Activated T-cell treated with anti-CD3 and anti-CD28 coated beads for 24 hours (primary cell): ENCODE results near the gene ZBTB38.

Source experiments
- DNase-seq: peaks from one replicate; pipeline ENCODE4 v3.0.0-alpha.2; 2020; ENCODE audit warnings: low read depth

The ZBTB38 gene, protein sequence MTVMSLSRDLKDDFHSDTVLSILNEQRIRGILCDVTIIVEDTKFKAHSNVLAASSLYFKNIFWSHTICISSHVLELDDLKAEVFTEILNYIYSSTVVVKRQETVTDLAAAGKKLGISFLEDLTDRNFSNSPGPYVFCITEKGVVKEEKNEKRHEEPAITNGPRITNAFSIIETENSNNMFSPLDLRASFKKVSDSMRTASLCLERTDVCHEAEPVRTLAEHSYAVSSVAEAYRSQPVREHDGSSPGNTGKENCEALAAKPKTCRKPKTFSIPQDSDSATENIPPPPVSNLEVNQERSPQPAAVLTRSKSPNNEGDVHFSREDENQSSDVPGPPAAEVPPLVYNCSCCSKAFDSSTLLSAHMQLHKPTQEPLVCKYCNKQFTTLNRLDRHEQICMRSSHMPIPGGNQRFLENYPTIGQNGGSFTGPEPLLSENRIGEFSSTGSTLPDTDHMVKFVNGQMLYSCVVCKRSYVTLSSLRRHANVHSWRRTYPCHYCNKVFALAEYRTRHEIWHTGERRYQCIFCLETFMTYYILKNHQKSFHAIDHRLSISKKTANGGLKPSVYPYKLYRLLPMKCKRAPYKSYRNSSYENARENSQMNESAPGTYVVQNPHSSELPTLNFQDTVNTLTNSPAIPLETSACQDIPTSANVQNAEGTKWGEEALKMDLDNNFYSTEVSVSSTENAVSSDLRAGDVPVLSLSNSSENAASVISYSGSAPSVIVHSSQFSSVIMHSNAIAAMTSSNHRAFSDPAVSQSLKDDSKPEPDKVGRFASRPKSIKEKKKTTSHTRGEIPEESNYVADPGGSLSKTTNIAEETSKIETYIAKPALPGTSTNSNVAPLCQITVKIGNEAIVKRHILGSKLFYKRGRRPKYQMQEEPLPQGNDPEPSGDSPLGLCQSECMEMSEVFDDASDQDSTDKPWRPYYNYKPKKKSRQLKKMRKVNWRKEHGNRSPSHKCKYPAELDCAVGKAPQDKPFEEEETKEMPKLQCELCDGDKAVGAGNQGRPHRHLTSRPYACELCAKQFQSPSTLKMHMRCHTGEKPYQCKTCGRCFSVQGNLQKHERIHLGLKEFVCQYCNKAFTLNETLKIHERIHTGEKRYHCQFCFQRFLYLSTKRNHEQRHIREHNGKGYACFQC (N-terminal part only)

DNA sequence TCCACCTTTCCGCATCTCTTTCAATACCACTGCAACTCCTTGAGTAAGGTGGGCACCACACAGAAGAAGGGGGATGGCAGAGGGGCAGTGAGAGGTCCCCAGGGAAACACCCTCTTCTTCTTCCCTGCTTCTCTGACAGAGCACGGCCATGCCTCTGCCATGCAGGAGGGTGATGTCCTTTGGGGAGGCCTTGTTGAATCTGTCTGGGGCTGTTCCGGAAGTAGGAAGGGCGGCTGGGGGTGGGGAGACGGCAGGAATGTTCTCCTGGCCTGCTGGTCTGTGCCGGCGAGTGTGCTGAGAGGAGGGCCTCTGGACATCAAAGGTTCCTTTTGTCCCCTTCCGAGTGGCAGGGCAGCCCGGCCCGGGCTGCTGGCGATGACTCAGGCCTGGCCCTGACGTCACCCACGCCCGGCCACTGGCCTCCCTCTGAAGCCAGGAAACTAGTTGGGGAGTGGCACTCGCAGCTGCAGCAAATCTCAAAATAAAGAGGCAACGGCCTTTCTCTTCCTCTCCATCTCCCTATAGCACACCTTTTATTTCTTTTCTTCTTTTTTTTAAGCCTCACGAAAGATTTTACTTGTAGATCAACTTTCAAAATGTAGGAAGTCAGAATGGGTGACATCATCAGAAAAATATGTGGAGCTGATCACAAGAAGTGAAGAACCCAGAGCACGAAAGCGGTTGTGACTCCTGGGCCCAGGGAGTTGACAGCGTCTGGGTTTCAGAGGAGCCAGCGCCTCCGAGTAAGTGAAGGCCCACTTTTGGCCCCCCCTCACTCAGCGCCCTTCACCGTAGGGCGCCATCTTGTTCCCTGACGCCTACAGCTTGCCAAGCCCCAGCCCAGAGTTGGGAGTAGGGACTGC is at the start of gene ZBTB38:
Gene ZBTB38 (plus strand): TSS at position 443 of the 863 bp plus-strand sequence. CDS start 73,885 bp downstream, outside the sequence.
- DNase-seq, result no peak

DNA sequence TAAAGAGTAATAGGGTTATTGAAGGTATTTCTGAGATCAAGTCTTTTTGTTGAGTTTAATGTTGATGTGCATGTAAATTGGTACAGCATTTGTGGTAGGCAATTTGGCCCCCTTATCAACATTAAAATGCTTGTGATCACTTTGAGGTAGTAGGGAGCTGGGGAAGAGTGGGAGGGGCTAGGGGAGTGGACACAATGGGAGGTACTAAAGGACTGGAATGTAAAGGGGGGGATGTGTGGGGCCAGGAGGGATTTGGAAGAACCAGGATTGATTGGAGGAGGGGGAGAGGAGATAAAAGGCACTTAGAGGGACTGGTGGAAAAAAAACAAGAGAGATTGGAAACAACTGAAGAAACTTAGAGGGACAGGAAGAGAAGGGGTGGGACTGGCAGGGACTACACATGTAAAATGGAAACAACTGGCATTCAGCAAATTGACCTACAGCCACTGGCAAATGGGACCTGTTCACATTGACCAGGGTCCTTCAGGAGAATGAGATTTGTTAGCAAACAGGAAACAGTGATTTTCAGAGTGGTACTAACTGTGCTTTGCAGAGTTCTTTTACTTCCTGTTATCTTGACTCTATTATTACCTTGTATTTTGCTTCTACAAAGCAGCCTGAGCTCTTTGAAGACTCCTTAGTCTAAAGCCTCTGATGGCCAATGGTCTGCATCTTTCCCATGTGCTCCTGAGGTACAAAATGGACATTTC is 47.8 kb upstream of the ZBTB38 start:
- DNase-seq, result no peak

DNA sequence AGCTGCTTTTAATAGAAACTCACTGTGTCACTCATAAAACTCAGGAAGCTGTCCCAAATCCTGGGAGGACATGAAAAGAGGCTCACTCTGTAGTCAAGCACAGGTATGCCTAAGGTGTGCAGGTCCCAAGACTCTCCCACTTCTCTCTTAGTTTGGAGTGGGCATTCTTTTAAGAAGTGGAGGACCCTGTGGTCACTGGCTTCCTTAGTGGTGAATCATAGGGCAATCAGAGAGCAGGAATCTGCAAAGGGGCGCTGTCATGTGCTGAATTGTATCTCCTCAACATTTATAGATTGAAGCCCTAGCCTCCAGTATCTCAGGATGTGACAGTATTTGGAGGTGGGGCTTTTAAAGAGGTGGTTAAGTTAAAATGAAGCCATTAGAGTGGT is 47.2 kb upstream of the ZBTB38 start:
- DNase-seq, result no peak

DNA sequence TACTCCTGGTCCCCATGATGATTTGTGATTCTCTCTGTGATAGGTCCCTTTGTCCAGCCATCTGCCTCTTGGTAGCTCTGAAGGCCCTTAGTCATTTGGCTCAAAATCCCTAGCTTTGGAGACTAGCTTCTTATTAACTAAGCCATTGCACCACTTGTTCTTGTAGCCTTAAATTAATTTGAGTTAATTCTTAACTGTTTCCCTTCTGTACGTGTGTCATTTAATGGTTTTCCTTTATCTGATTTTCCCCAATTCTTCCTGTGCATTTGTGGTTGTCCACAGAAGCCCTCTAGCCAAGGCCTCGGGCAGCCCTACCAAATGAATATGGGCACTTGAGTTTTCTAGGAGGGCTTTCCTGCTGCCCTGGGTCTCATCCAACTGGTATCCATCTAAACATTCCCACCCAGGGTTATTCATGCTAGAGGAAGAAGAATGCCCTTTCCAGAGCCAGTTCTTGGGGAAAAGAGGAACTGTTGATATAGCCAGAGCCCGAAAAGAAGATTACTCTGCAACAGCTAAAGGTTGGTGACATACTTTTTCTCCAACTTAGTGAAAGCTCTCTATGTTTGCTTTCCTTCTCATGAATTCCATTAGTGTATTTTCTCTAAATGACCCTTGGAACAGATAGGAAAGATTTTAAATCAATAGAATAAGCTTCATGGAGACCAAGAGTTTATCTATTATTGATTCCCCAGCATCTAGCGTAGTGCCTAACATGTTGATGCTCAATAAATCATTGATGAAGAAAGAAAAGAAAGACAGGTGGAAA is 44.2 kb upstream of the ZBTB38 start:
- DNase-seq, result no peak

DNA sequence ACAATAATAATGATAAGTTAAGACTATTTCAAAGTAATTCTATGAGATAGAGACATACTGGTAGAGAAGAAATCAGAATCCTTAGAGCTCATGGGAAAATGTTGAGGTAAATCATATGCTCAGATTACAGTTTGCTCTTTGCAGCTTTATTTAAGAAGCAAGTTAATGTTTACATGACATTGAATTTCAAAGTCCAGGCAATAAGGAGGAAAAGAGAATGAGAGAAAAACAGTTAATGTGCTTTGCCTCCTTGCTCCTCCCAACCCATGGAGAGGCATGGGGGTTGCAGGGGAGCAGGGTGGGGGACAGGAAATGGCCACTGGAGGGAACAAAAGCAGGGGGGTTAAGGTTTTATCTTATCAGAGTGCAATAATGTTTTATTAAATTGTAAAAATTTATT is 42.2 kb upstream of the ZBTB38 start:
- DNase-seq, result no peak

DNA sequence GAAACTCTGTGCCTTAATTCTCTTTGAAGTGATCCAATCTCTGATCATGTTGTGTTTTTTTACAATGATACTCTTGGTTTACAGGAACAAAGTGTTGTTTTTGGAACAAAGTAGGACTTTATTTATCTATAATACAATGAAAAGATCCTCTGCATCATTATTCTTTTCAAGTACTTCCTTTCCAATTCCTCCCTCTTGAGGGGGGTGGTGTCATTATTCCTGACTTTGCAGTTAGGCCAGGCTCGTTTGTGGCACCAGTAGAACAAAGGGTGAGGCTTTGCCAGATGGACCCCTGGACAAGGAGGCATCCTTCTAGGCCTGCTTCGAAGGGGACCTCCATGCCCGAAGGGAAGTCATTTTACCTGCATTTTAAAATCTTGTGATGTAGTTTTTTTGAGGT is 41.7 kb upstream of the ZBTB38 start:
- DNase-seq, result no peak

DNA sequence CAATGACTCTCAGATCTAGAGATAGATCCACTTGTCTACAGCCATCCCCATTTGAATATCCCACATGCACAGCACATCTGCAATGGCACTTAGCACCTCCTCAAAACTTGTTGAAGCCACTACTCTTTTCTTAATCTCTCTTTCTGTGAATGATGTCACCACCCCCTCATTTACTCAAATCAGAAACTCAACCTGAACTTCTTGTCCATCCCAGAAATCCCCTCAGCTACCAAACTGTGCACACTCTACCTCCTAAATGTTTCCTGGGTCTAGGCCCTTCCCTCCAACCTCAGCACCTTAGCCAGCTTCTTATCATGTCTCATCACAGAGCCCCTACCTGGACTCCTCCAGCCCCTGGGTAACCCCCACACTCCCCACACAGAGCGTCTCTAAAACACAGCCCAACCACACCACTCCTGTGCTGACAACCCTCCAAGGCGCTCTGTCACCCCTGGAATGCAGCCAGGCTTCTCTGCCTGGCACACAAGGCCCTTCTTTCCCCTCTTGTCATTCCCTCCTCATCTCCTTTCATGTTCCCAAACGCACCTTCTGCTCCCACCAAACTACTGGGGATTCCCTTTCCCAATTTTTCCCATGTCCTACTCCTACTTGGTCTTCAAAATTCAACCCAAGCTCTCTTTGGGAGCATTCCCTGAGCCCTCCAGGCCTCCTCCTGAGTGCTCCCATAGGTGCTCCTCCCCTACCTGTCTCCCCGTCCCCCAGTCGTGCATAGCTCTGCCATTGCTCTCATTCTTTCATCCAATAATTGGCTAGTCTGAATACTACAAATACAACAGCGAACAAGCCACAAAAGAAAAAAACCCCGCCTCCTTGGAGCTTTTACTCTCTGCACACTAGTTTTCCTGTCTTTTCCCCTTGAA is 39.8 kb upstream of the ZBTB38 start:
- DNase-seq, result no peak

DNA sequence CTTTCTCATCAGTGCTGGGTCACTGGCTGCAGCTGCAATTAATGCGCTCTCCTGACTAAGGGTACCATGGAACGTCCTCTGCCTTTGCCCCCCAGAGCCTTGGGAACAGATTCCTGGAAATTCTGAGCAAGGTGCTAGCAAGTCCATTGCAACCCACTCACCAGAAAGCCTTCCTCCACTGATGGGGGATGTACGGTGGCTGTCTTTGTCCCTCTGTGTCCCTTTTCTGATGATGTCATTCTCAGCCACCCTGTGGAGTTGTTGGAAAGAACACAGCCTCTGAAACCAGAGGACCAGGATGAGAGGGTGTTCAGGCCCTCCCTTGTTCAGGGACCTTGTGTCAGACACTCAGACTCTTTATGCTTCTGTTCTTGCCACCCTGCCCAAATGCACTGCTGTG is 38.1 kb upstream of the ZBTB38 start:
- DNase-seq, result no peak

DNA sequence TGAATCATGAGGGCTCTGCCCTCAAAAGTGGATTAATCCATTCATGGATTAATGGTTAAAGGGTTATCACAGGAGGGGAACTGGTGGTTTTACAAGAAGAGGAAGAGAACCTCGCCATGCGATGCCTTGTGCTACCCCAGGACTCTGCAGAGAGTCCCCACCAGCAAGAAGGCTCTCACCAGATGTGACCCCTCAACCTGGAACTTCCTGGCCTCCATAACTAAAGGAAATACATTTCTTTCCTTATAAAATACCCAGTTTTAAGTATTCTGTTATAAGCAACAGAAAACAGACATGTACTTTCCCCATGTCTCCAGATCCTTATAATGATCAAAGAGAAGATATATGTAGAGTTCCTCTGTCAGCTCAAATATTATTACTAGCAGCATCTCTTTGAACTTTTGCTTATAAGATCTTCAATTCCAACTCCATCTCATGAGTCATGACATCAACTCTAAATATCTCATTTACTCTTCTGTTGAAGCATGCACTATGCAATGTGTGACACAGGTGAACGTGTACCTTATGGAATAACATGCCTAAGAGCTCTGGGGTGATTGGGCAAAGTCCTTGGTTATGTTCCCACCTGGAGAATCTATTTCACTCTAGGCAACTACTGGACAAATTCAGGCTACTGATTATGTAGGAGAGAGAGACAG is 37.5 kb upstream of the ZBTB38 start:
- DNase-seq, result no peak

DNA sequence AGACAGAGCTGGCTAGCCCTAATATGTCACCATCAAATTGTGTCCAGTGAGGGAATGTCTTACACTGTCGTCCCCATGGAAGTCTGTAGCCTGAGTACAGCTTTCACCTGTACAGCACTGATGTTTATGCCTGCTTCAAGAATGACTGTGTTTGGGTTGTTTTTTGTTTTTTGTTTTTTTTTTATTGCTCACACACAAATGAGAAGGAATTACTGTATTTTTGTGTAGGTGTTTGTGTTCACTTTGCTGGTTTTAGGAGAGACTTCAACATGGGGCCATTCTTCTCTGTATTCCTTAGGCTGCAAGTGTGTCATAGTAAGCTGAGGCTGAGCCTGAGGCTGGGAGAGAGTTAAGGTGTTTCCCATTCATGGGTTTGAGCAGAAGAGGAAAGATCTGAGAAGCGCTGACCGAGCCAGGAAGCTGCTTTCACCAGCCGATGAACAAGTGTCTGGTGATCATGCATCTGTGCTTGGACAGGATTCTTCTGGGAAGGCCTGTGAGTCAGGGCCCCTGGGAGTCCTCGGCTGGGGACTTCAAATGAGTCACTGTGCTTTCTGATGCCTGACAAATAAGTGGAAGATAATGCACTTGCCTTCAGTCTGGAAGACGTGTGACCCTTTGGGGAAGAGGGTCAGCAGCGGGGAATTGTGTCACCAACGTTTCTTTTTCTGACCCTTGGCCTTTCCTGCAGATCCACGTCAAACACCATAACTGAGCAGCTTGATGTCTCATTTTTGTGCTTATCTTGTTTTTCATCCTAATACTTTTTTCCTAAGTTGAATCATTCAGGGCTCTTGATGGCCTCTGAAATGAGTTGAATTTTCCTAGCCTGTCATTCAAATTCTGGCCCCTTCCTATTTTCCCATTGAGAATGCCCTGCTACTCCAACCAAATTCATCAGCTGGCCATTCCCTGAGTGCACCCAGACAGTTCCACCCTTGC is 36.7 kb upstream of the ZBTB38 start:
- DNase-seq, result no peak

DNA sequence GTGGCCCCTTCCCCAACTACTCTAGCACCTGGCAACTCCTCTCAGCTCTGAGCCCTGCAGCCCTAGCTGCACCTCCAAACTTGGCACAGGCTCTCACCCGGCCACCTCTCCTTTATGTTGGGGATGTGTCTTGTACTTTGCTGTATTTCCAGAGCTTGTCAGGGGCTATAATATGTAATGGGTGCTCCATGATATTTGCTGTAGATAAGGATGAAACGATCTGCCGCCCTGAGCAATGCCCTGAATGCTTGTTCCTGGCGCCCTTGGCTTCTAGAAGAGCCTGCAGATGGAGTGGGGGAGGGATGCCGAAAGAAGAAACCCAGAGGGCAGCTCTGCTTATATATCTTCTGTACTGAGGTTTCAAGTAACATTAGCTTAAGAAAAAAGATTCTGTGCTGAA is 35.9 kb upstream of the ZBTB38 start:
- DNase-seq, result no peak

DNA sequence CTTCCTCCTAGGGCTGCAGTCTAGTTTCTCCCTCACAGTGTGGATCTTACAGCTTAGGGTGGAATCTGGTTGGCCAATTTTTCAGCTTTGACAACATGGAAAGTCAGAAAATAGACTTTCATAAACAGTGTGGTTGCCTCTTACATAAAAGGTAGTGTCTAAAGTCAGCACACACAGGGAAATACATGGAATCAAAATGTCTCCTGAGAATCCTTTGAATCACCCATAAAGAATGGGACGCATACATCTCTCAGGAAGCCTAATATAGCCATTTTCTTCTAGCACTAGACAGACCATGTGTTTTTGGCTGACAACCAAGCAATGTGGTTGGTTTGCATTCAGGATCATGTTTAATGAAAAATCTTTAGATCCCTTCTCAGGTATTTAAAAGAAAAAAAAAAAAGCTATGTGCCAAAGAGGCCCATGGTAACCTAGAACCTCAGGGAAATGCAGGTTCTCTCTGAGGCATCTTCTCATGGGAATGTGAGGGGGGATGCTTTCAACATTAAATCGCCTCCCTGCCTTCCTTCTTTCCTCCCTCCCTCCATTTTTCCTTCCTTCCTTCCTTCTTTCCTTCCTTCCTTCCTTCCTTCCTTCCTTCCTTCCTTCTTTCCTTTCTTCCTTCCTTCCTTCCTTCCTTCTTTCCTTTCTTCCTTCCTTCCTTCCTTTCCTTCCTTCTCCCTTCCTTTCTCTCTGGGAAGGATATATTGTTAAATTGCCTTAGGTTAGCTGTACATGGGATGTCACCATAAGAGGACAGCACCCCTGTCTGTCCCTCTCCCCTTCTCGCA is 34.3 kb upstream of the ZBTB38 start:
- no peak for DNase-seq

DNA sequence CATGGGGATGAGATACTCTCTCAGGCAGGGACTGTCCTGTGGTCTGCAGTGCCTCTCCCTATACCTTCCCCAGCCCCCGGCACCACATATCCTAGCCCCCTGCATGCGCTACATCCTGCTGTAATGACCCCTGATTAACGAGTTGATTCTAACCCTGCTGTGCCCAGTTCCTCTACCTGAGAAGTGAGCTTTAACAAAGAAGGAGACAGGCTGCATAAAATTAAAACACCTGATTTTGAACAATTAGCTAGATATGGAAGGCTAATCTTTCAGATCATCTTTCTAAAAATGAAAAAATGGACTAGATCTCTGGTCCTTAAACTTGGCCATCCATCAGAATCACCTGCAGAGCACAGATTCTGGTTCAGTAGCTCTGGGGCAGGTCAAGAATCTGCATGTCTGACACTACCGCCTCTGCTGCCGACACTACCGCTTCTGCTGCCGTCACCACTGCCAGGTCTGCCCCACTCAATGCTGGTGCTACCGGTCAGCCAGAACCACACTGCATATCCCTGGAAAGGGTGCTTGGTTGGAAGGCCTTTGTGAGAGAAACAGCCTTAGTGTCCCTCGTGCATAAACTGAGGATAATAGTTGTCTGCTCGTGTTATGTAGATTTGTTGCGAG is 33.6 kb upstream of the ZBTB38 start:
- no peak for DNase-seq

DNA sequence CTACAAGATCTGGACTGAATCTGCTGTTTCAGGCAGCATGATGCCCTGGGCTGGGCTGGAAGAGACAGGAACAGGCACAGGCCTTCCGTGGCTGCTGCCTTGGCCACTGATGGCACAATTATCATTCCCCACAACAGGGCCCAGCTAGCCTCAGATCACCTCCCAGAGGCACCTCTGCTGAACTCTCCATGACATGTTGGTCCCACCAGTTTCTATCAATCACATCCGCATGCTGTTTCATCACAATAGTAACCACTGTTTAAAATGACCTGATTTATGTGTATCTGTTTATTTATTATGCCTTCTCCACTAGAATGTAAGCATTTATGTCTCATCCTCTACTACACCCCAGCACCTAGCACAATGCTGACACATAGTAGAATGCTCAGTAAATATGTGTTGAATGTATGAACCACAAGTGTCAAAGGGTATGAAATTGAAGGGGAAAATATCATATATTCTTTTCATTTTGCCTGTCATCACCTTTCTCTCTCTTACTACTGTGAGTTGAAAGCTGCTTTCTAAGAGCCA is 32.7 kb upstream of the ZBTB38 start:
- no peak for DNase-seq

DNA sequence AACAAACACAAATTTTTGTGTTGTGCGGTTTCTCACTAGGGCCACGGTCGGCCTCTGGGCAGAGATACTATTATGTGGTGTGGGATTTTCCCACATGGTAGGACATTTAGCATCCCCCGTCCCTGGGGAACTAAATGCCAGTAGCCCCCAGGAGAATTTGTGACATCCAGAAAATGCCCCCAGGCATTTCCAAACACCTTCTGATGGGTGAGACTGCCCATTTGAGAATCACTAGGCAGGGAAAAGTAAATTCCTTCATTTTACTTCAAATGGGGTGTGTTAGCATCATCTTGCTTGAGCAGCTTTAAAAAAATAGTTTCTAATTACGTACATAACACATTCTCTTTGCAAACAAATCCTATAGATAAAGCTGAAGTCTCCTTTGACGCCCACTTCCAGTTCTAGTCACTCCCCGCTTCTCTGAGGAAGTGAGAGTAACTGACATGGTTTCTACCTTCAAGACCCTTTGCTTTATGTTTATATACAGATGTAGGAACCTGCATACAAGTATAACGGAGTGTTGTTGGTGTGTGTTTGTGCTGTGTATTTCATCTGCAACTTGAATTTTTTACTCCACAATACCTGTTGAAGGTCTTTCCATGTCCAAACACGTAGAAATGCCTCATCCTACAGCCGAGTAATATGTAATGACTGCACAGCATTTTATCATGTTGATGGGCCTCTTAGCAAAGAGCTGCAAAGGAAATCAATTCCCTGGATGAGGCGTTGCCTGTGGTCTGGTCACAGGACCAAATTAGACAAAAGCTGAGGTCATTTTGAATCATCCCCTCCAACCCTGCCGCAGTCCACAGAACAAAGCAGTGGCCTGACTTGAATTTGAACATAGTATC is 31.4 kb upstream of the ZBTB38 start:
- DNase-seq, result no peak
